HG02588 (cell line): ENCODE measurements around the gene TCAP.

ENCODE experiments used
- ATAC-seq: cut with Tn5 transposase; IDR thresholded peaks from one replicate; pipeline ENCODE4 v1.9.1; 2021; ENCODE audit warnings: mild to moderate bottlenecking, moderate library complexity; ENCODE audit not compliant: unreplicated experiment

Gene TCAP

DNA sequence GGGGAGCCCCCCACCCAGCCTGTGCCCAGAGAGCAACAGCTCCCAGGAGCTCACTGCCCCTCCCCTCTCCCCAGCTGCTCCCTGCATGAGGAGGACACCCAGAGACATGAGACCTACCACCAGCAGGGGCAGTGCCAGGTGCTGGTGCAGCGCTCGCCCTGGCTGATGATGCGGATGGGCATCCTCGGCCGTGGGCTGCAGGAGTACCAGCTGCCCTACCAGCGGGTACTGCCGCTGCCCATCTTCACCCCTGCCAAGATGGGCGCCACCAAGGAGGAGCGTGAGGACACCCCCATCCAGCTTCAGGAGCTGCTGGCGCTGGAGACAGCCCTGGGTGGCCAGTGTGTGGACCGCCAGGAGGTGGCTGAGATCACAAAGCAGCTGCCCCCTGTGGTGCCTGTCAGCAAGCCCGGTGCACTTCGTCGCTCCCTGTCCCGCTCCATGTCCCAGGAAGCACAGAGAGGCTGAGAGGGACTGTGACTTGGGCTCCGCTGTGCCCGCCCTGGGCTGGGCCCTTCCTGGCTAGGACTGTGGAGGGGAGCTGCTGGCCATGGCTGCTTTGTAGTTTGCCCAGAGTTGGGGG is 584 bp downstream of the TCAP start:
- no peak for ATAC-seq

DNA sequence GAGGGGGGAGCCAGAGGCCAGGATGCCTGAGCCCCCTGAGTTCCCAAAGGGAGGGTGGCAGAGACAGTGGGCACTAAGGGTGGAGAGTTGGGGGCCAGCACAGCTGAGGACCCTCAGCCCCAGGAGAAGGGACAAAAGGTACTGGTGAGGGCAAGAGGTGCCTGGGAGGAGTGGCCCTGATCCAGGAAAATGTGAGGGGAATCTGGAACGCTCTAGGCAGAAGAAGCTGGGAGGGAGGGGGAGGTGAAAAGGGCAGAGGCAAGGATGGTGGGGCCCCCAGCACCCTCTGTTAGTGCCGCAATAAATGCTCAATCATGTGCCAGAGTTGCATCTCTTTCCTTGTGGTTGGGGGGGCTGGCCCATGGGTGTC is 1.1 kb downstream of the TCAP start:
- ATAC-seq: no peak

DNA sequence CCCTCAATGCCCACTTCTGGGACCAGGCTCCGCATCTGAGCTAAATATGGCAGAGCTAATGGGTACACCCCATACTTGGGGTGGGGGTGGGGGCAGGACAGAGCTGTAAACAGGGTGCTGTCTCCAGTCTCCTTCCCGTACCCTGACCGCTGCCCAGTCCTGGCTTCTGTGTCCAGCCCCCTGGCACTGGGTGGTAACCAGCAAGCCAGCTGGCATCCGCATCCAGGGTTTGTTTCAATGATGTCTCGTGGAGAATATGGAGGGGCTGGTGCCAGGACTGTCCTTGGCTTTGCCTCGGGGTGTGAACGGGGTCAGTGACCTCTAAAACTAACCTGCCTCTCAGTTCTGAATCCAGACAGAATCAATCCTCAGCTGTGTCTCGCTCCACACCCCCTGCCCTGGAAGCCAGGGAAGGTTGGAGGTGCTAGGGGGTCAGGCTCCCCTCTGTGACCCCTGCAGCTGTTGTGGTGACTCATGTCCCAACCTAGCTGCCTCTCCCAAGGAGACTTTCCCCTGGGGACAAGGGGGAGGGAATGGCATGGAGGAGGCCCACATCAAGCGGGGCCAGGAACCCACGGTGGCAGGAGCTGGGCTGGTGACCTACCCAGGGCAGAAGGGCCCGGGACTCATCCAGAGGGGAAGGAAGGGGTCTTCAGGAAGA is 1.6 kb downstream of the TCAP start:
- no peak for ATAC-seq

DNA sequence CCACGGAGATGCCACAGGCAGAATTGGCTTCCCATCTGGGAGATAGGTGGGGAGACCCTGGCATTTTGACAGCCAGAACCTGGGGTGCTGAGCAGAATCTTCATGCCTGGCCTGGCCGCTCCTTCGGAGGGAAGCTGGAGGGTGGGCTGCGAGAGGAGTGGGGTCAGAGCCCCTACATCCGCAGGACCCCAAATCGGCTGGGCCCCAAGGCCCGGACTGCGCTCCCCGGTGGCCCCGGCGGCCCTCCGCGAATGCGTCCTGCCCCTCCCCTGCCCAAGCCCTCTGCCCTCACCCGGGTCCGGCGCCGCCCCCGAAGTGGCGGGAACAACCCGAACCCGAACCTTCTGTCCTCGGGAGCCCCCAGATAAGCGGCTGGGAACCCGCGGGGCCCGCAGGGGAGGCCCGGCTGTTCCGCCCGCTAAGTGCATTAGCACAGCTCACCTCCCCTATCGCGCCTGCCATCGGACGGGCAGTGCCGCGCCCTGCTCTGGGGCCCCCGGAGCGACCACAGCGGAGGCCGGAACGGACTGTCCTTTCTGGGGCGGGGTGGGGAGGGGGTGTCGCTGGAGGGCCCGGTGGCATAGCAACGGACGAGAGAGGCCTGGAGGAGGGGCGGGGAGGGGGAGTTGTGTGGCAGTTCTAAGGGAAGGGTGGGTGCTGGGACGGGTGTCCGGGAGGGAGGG is 2.3 kb downstream of the TCAP start:
- ATAC-seq: no peak

DNA sequence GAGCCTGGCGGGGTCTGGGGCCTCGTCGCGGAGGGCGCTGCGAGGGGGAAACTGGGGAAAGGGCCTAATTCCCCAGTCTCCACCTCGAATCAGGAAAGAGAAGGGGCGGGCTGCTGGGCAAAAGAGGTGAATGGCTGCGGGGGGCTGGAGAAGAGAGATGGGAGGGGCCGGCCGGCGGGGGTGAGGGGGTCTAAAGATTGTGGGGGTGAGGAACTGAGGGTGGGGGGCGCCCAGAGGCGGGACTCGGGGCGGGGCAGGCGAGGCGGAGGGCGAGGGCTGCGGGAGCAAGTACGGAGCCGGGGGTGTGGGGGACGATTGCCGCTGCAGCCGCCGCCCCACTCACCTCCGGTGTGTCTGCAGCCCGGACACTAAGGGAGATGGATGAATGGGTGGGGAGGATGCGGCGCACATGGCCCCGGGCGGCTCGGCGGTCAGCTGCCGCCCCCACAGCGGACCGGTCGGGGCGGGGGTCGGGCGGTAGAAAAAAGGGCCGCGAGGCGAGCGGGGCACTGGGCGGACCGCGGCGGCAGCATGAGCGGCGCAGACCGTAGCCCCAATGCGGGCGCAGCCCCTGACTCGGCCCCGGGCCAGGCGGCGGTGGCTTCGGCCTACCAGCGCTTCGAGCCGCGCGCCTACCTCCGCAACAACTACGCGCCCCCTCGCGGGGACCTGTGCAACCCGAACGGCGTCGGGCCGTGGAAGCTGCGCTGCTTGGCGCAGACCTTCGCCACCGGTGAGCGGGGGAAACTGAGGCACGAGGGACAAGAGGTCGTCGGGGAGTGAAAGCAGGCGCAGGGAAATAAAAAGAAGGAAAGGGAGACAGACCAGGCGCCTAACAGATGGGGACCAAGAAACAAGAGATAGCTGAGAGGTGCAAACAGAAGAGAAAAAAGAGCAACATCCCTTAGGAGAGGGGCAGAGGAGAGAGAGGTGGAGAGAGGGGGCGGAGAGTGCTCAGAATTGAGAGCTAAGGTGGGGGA is 3.1 kb downstream of the TCAP start, which contains the start of gene PNMT:
Gene PNMT (plus strand): TSS at position 509 of the 980 bp plus-strand sequence. CDS start 23 bp downstream, at position 532.
- ATAC-seq: no peak

DNA sequence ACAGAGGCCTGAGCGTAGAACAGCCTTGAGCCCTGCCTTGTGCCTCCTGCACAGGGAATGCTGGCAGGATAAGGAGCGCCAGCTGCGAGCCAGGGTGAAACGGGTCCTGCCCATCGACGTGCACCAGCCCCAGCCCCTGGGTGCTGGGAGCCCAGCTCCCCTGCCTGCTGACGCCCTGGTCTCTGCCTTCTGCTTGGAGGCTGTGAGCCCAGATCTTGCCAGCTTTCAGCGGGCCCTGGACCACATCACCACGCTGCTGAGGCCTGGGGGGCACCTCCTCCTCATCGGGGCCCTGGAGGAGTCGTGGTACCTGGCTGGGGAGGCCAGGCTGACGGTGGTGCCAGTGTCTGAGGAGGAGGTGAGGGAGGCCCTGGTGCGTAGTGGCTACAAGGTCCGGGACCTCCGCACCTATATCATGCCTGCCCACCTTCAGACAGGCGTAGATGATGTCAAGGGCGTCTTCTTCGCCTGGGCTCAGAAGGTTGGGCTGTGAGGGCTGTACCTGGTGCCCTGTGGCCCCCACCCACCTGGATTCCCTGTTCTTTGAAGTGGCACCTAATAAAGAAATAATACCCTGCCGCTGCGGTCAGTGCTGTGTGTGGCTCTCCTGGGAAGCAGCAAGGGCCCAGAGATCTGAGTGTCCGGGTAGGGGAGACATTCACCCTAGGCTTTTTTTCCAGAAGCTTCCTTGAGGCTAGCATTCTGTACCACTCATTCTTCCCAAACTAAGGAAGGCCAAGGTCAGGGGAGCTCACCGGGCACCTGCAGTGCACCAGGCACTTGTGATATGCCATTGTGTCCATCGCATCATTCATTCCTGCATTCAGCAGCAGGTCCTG is 5.0 kb downstream of the TCAP start:
- ATAC-seq: no peak

DNA sequence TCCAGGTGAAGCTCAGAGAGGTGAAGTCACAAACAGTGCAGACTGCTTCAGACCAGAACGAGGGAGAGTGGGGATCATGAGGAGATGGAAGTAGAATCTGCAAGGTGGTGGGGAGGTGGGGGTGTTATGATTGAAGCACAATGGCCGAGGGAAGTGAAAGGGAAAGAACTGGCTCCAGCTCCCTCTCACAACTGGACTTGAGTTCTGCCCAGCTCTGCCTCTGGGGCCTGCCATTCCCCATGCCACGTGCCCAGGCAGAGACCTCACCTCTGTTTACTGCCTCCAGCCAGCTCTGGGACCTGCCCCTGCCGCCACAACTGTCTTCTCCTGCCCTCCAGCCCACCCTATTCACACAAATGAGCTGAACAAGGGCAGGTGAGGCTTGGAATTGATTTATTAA is 5.6 kb downstream of the TCAP start:
- ATAC-seq: no peak

DNA sequence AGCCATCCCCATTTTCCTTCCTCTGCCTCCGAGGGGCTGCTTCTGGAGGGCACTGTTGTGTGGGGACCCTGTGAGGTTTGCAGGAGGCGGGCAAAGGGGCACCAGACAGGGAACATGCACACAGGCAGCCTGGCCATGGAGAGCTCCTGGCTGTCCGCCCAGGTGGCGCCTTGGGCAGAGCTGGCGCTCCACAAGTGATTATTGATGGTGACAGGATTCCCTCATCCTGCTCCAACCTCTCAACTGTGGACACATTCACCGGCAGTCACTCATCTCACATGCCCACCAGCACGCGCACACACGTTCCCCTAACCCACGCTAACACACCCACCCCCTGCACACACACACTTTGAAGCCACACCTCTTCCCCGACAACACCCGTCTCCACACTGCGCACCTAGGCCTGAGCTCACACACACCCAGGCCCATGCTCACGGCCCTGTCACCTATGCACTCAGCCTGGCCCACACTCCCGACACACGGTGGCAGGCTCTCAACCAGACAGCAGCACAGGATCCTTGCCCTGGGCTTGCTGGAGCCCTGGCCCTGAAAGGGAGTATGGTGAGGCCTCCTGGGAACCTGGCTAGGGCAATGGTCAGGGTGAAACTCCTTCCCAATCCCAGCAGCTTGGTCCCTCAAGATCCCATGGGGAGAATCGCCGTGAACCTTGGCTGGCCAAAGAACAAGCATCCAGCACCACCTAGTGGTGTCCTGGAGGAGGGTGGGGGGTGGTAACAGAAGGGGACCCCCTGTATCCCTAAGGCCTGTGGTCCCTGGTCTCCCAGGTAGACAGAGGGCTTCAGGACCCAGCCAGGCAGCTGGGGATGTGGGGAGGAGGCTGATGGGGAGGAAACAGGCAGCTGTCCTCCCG is 6.7 kb downstream of the TCAP start:
- no peak for ATAC-seq

DNA sequence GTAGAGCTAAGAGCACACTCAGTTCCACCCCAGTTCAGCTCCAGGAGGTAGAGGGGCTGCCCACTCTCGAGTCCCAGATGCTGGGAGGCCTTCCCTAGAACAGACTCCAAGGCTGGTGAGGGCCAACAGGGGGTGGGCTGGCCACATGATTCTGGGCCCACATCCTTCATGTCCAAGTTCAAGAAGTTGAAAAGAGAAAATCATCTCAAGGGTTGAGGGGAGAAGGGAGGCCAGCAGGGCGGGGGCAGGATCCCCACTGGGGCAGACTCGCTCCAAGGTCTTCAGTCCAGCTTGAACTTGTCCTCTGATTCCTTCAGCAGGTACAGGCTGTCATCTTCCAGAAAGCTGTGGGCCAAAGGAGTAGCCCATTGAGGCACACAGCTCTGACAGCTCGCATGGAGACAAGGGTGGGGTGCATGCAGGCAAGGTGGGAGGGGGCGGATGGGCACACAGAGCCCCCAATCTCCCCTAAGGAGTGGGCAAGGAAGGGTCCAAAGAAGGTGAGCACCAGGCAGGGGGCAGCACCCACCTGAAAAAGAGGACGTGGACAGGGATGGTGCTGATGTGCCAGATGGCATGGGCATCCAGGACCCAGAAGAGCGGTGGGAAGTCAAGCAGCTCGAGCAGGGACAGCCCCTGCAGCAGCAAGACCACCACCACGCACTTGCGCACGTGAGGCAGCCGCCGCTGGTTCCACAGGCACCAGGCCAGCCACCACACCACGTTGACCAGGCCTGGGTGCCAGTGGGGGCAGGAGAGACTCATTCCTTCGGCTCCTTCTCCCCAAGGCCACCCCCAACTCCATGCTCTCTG is 7.6 kb downstream of the TCAP start:
- ATAC-seq: no peak

DNA sequence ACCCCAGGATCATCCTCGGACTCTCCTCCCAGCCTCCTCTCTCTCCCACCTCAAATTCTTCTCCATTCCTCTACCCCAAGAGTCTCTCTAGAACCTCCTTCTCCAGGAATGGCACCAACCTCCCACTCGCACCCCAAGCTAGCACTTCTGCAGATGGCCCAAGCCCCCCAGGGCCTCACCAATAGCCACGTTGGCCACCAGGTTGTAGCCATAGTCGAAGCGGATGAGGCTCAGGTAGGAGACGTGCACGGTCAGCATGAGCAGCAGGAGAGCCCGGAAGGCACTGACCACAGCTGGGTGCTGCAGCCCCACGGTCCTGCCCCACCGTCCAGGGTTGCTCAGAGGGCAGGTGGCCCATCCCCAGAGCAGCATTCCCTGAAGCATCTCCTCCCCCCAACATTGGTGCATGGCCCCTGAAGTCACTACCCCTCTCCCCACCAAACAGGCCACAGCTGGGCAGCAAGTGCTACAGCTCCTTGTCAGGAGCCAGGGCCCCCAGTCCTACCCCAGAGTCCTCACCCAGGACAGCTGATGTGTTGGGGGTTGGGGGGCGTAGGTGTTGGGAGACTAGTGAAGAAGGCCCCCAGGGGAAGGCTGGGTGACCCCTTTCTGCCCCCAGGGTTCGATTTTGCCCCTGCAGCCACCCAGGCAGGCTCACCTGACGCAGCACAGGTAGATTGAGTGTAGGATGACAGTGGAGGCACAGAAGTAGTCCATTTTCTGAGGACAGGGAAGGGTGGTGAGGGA is 8.4 kb downstream of the TCAP start:
- no peak for ATAC-seq

DNA sequence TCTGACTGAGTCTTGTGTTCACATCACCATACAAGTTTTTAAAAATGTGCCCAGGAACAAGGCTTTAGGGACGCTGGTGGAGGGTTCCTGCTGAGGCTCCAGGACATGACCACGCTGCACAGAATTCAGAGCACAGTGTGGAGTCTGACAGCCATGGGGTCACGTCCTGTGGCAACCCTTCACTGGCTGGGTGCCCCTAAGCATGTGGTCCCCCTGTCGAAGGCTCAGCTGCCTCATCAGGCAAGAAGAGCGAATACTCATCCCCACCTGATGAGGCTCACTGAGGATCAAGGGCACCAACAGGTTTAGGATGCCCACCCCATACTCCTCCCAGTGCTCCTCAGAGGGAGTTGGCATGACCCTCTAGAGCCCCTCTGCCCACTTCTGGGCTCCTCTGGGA is 9.0 kb downstream of the TCAP start:
- no peak for ATAC-seq

DNA sequence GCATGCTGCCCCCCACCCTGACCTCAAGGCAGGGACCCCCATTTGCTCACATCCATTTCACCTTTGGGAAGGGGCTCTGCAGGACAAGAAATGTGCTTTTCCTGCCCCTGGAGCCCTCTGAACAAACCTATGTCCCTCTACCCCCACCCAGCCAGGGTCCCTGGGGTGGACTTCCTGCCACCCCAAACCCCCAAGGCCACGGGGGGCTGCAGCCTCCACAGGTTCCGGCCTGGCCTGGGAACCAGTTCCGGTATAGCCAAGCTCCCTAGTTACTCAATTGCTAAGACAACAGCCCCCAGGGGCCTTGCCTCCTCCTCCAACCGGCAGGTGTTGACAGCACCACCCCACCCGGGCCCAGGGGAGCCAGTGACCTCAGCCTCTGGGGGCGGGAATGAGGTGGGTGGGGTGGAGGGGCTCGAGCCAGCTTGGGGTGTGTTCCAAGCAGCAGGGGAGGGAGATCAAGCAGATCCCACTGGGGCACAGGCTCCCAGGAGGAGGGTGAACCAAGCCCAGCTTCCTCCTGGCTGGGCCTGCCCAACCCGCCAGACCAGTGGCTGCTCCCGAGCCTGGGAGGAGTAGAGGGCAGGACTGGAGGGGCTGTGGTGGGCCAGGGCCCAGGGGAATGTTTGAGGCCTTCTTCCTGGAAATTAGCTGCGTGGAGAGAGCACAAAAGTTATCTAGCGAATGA is 9.7 kb downstream of the TCAP start:
- ATAC-seq: no peak

DNA sequence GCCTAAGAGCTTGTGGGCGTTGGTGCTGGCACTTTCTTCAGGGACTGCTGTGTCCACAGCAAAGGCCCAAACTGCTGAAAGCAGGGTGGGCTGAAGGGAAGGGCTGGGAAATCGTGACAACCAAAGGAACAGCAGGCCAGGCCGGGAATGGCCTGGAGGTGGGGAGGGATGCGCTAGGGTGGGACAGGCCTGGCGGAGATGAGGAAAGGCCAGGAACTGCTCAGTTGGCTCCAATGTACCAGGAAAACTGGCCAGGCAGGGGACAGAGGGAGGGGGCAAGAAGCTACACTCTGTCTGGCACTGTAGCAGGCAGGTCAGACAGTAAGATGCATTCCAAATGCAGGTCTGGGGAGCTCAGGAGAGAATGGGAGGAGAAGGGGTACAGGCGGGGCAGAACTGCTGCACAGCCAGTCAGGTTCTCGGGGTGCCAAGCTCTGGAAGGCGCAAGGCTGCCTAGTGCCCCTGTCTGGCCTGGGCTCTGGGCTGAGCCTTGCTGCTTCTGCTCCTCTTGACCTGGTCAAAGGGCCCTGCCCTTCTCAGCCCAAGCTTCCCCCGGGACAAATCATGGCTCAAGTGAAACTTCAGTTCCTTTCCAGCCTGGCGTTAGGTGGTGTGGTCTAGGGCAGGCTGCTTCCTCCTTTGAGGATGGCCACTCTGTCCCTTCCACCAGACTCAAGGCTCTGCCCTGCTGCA is 10.4 kb downstream of the TCAP start:
- no peak for ATAC-seq

DNA sequence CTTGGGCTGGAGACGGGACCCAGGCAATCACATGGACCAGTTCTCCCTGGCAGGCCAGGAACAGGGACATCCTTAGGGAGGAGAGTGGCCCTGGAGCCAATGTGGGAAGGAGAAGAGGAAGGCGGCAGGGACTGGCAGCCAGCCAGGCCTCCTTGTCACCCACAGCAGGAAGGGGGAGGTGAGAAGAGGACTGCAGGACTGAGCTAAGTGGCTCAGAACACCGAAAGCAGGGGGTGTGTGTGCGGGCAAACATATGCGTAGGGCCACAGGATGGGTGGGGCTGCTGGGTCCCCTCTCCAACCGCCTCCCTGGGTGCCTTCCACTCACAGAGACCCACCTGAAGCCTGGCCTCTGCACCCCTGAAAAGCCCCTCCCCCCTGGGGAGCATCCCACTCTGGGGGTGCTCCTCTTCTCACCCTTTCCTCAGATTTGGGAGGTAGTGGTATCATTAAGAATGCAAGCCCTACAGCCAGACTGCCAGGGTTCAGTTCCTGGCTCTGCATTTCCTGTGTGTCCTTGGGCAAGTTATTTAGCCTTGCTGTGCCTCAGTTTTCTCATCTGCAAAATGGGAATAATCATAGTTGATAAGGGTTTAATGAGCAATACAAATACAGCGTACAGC is 11.2 kb downstream of the TCAP start:
- ATAC-seq: no peak

DNA sequence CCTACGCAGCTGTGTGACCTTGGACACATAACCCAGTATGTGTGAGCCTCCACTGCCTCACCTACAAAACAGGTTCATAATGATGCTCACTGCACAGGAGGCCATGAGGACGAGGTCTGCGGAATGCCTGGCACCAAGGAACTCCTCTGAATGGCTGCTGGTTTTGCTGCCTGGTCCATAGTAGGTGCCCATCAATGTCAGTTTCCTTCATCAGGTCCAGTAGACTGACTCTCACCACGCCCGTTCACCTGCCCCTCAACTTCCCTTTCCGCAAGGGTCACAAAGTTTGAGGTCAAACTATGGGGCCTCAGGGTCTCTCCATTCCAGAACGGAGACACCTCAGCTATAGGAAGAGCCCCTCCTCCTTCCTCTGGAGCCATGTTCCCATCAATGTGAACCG is 11.9 kb downstream of the TCAP start:
- ATAC-seq: no peak
